IPS DF 6.9 (cell line): ENCODE results near the gene TDRD9.

ENCODE experiments used
- DNase-seq: peaks from one replicate; pipeline ENCODE4 v3.0.0-alpha.2; 2013; ENCODE audit warnings: low read depth, low spot score
- H3K27ac ChIP-seq: one replicate; pipeline ENCODE4 v1.5.1; 2013; ENCODE audit warnings: low read length, control low read depth
- H3K27me3 ChIP-seq: 2 replicates; pipeline ENCODE4 v1.6.1; 2013; ENCODE audit warnings: mild to moderate bottlenecking, low read length; ENCODE audit not compliant: control insufficient read depth, insufficient read depth
- H3K36me3 ChIP-seq: 2 replicates; pipeline ENCODE4 v1.6.1; 2013; ENCODE audit warnings: low read length; ENCODE audit not compliant: control insufficient read depth, insufficient read depth
- H3K4me1 ChIP-seq: 2 replicates; pipeline ENCODE4 v1.6.1; 2013; ENCODE audit warnings: low read length; ENCODE audit not compliant: control insufficient read depth, insufficient read depth
- H3K4me3 ChIP-seq: 2 replicates; pipeline ENCODE4 v1.5.1; 2013; ENCODE audit warnings: mild to moderate bottlenecking, low read length
- H3K9me3 ChIP-seq: 2 replicates; pipeline ENCODE4 v1.6.1; 2013; ENCODE audit warnings: low read length, inconsistent platforms; ENCODE audit not compliant: control insufficient read depth, insufficient read depth
- WGBS: extraction: QIAGEN DNeasy Blood & Tissue Kit; methylation state at CpG from one replicate; pipeline ENCODE4 v1.1.7; 2013; ENCODE audit warnings: mixed read lengths, missing lambda C conversion rate; ENCODE audit not compliant: insufficient read length, insufficient coverage; 5-methylcytosine and 5-hydroxymethylcytosine counted together

Gene TDRD9

GRCh38 chr14:104030958-104031357 is 102.7 kb downstream of the TDRD9 start:
- no peak overlapping the region for H3K4me3 ChIP-seq

DNA sequence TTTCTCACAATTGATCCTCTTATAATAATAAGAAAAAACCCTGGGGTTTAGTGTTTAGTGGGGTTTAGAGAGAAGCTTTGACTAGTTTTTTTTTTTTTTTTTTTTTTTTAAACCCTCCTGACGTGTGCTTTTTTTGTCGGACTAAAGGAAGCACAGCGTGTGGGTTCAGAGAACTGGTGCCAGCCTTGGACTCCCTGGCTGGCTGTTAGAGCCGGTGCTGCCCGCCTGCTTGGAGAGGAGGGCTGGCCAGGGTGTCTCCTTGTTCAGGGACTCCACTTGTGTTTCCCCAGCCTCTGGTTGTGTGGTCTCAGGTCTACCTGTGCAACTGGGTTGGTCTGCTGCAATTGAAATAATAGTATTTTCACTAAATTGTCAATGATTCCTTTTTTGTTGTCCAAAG is 103.1 kb downstream of the TDRD9 start:
- H3K4me1 ChIP-seq: no peaks in the 10 kb centered on the region
- H3K27me3 ChIP-seq: no peaks in the 10 kb centered on the region
- H3K4me3 ChIP-seq: no peak overlapping the region
- H3K9me3 ChIP-seq: no peaks in the 10 kb centered on the region
- no peaks in the 10 kb centered on the region for H3K36me3 ChIP-seq
- DNase-seq: no peak
- no CpG with 5 or more reads among the region's 5 CpGs for WGBS
- H3K27ac ChIP-seq: no peak overlapping the region

More at GRCh38 chr14:104030958-104031357, 102.7 kb downstream of the TDRD9 start:
- no CpG with 5 or more reads among the region's 3 CpGs for WGBS
- Histone ChIP-seq H3K27ac (no peak overlapping the region), H3K4me1 (no peaks in the 10 kb centered on the region), H3K9me3 (no peaks in the 10 kb centered on the region), H3K36me3 (no peaks in the 10 kb centered on the region), H3K27me3 (no peaks in the 10 kb centered on the region)
- DNase-seq: no peak

DNA sequence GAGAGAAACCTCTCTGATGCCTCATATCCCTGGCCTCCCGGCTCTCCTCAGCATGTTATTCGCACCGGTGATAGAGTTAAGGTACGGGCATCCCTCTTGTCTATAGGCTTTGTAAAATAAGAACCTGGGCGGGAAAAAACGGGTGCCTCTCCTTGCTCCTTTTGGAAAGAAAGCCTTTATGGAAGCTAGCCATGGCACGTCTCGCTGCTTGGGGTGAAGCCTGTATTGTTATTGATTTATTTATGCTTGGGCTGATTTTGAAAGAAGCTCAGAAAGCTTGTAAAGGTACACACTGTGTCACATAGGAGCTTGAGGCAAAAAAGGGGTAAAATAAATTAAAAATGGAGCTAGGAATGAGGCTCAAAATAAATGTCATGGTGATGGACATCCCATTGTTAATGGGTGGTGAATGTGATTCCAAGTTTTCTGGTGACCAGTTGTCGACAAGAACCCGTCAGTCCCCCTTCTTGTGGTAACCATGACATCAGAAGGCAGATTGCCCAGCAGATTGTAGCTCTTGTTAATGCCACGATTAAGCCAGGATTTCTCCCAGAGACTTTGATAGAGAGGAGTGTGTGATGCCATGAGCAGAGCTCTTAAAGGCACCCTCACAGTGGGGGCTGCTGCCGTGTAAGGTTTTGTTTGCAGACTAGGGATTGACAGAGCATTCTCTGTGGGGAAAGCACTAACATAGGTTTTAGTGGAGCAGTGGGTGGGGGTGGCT is 106.9 kb downstream of the TDRD9 start:
- no CpG with 5 or more reads among the region's 12 CpGs for WGBS
- Histone ChIP-seq H3K27ac (no peak overlapping the region), H3K4me3 (no peak overlapping the region), H3K4me1 (no peaks in the 10 kb centered on the region; the same call in 1 of the 2 replicates), H3K36me3 (no peaks in the 10 kb centered on the region), H3K9me3 (no peaks in the 10 kb centered on the region), H3K27me3 (no peaks in the 10 kb centered on the region)
- no peak for DNase-seq

DNA sequence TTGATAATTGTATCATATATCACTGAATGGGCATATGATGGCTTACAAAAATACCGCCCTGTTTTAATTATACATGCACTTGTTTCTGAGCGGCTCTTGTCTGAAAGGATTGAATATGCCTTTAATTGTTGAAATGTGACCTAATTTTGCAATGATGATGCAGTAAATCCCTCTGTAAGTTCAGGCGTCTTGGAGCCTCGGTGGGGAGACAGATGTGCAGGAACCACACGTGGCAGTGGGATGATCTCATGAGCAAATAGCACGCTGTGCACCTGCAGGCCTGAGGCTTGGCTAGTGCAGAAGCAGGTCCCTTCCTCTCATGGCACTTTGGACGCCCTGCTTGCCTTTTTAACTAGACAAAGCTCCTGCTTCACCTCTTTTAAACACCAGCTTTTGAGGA is 108.0 kb downstream of the TDRD9 start:
- Histone ChIP-seq H3K9me3 (no peaks in the 10 kb centered on the region), H3K4me1 (no peaks in the 10 kb centered on the region; the same call in 1 of the 2 replicates)

GRCh38 chr14:104037074-104037473 is 108.8 kb downstream of the TDRD9 start:
- WGBS: no CpG with 5 or more reads among the region's 14 CpGs
- no peak overlapping the region for H3K4me3 ChIP-seq
- no peaks in the 10 kb centered on the region for H3K9me3 ChIP-seq
- H3K4me1 ChIP-seq: no peaks in the 10 kb centered on the region; the same call in 1 of the 2 replicates
- no peaks in the 10 kb centered on the region for H3K36me3 ChIP-seq
- DNase-seq: no peak
- H3K27me3 ChIP-seq: no peaks in the 10 kb centered on the region
- H3K27ac ChIP-seq: no peak overlapping the region

More for the DNA sequence above, 108.0 kb downstream of the TDRD9 start:
- no CpG with 5 or more reads among the region's 7 CpGs for WGBS
- no peaks in the 10 kb centered on the region for H3K36me3 ChIP-seq
- no peaks in the 10 kb centered on the region for H3K27me3 ChIP-seq
- DNase-seq: no peak
- no peak overlapping the region for H3K4me3 ChIP-seq
- no peak overlapping the region for H3K27ac ChIP-seq

DNA sequence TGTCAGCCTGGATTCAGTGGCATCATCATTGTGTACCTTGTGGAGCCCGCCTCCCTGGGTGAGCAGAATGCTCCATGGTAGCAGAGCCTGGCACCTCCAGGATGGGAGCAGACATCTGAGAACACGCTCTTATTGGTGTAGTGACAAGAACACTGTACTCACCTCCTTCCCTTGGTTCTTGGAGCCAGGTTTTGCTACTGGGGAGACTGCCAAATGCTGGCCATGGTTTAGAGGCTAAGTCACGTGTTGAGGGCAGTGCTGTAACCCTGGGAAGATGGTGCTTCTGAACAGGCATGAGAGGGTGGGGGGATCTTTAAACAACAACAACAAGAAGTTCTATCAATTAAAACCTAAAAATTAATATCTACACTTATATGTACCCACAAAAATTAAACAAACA is 109.6 kb downstream of the TDRD9 start:
- Histone ChIP-seq H3K27me3 (no peaks in the 10 kb centered on the region), H3K36me3 (no peaks in the 10 kb centered on the region), H3K4me1 (no peaks in the 10 kb centered on the region; the same call in 1 of the 2 replicates), H3K4me3 (no peak overlapping the region), H3K27ac (no peak overlapping the region), H3K9me3 (no peaks in the 10 kb centered on the region)
- no CpG with 5 or more reads among the region's 3 CpGs for WGBS
- no peak for DNase-seq

- no peak overlapping the region for H3K27ac ChIP-seq
- H3K4me1 ChIP-seq: no peaks in the 10 kb centered on the region; the same call in 1 of the 2 replicates
- H3K4me3 ChIP-seq: no peak overlapping the region
- no peak for DNase-seq
- H3K9me3 ChIP-seq: no peaks in the 10 kb centered on the region
- no peaks in the 10 kb centered on the region for H3K27me3 ChIP-seq
- no peaks in the 10 kb centered on the region for H3K36me3 ChIP-seq
- WGBS: no CpG with 5 or more reads among the region's 5 CpGs
These were observed 111.0 kb downstream of the TDRD9 start for GRCh38 chr14:104039214-104039613.

DNA sequence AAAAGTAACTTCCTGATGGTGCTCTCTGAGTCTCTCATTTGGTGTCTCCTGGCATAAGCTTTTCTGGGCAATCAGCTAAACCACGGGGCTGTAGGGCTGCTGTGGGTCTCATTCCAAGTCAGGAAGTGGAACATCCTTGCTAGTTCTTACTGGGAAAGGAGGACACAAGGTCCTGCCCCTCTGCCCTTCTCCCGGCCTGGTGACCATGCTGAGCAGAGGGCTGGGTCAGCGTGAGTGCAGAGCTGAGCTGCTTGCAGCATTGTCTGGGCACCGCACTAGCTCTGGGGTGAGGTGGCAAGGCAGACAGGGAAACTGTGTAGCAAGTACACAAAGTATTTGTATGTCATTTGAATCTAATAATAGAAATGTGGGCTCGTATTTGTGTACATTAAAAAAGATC is 112.3 kb downstream of the TDRD9 start:
- Histone ChIP-seq H3K36me3 (no peaks in the 10 kb centered on the region), H3K9me3 (no peaks in the 10 kb centered on the region), H3K27ac (no peak overlapping the region), H3K4me1 (no peaks in the 10 kb centered on the region; the same call in 1 of the 2 replicates), H3K4me3 (no peak overlapping the region), H3K27me3 (no peaks in the 10 kb centered on the region)
- DNase-seq: no peak
- no CpG with 5 or more reads among the region's 5 CpGs for WGBS

- H3K4me3 ChIP-seq: no peak overlapping the region
- no peak for DNase-seq
- H3K27me3 ChIP-seq: no peaks in the 10 kb centered on the region
- H3K4me1 ChIP-seq: no peaks in the 10 kb centered on the region; the same call in 1 of the 2 replicates
- no peak overlapping the region for H3K27ac ChIP-seq
- WGBS: no CpG with 5 or more reads among the region's 6 CpGs
- no peaks in the 10 kb centered on the region for H3K9me3 ChIP-seq
- no peaks in the 10 kb centered on the region for H3K36me3 ChIP-seq
These were observed 113.3 kb downstream of the TDRD9 start for GRCh38 chr14:104041430-104042104.

GRCh38 chr14:104044016-104044415 is 115.8 kb downstream of the TDRD9 start:
- Histone ChIP-seq H3K4me3 (no peak overlapping the region), H3K27ac (no peak overlapping the region), H3K4me1 (no peaks in the 10 kb centered on the region), H3K9me3 (no peaks in the 10 kb centered on the region), H3K36me3 (no peaks in the 10 kb centered on the region), H3K27me3 (no peaks in the 10 kb centered on the region)
- DNase-seq: no peak
- WGBS: no CpG with 5 or more reads among the region's 6 CpGs
